AG04449 (cell line): ENCODE measurements around the gene ACKR2.

Experiments
- CTCF ChIA-PET: fragments of 350-600 bp; formaldehyde crosslinking; extraction: SDS; loops from one replicate; lab custom pipeline; 2021; ENCODE audit warnings: antibody characterized with exemption; lab: Yijun Ruan, JAX
- POLR2A ChIA-PET: fragments of 400-600, 350-600 bp; formaldehyde crosslinking; extraction: SDS; loops from one replicate; lab custom pipeline; 2020; ENCODE audit warnings: antibody characterized with exemption, inconsistent platforms; lab: Yijun Ruan, JAX
- DNase-seq: peaks from one replicate; pipeline ENCODE4 v3.0.0-alpha.2; 2010; ENCODE audit warnings: low read depth, low spot score
- H3K4me3 ChIP-seq: 2 replicates; pipeline ENCODE4 v1.5.1; 2011; ENCODE audit warnings: low read depth, mild to moderate bottlenecking, control low read depth, low read length
- TF ChIP-seq, protein P1 (sequence below): IDR thresholded peaks from one replicate; pipeline ENCODE4 v1.5.1; 2011; ENCODE audit warnings: mild to moderate bottlenecking, moderate library complexity, low read length, control low read depth, inconsistent platforms; ENCODE audit not compliant: insufficient read depth; ENCODE audit errors: missing control alignments

Gene ACKR2

DNA sequence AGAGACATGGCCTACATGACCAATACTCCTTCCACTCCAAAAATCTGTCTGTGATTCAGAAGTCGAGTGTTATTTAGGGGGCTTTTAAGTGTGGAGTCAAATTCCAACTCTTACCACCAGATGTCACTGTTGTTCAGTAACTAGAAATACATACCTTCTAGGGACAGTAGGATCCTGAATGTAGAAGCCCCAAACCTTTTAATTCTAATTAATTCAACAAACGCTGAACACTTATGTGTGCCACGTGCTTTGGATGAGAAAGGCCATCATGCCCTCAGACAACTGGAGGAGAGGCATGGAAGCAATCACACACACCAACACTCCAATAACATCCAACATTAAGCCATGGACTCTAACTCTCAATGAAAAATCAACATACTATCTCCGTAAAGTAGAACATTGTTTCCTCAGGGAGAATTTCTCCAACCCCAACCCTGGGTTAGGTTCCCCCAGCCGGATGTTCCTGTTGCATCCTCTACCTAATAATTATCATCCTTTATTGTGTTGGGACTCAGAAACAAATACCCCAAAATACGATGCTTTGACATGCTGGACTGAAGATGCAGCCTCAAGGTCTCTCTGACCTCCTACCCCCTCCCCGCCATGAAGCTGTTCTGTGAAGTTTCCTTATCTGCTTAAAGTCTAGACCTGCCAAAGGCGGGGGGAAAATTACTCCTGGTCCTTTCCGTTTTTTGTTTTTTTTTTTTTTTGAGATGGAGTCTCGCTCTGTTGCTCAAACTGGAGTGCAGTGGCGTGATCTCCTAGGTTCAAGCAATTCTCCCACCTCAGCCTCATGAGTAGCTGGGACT is 28.1 kb upstream of the ACKR2 start:
- H3K4me3 ChIP-seq: no peak overlapping the region
- TF ChIP-seq, protein P1, sequence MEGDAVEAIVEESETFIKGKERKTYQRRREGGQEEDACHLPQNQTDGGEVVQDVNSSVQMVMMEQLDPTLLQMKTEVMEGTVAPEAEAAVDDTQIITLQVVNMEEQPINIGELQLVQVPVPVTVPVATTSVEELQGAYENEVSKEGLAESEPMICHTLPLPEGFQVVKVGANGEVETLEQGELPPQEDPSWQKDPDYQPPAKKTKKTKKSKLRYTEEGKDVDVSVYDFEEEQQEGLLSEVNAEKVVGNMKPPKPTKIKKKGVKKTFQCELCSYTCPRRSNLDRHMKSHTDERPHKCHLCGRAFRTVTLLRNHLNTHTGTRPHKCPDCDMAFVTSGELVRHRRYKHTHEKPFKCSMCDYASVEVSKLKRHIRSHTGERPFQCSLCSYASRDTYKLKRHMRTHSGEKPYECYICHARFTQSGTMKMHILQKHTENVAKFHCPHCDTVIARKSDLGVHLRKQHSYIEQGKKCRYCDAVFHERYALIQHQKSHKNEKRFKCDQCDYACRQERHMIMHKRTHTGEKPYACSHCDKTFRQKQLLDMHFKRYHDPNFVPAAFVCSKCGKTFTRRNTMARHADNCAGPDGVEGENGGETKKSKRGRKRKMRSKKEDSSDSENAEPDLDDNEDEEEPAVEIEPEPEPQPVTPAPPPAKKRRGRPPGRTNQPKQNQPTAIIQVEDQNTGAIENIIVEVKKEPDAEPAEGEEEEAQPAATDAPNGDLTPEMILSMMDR: peak; percentile 45
- CTCF ChIA-PET: interaction anchor here (0.6 to 4.6 kb wide), 14 partner anchors 11 to 200 kb away, joined by 3 to 51 read pairs (median 6); no protein-coding TSS in a partner anchor
- POLR2A ChIA-PET: no interaction called here
- DNase-seq: no peak

DNA sequence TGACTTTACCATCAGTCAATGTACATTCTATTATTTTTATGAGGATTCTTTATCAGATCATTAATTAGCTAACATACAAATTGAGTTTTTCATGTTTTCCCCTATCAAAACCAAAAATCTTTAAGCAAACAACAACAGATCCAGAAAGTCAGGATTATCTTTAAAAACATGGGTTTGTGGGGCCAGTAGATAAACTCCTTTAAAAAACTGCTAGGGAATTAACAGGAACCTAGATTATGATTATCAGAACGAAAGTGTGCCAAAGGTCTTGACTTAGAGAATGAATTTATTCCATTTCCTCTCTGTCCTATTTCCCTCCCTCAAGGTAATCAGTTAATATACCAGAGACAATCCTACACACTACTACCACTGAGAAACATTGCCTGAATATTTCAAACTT is 23.0 kb upstream of the ACKR2 start:
- ChIA-PET CTCF (interaction anchor here (1.3 to 5.4 kb wide), 2 partner anchors 10 to 53 kb away, joined by 3 to 23 read pairs; no protein-coding TSS in a partner anchor), POLR2A (no interaction called here)
- H3K4me3 ChIP-seq: no peak overlapping the region
- DNase-seq: no peak
- TF ChIP-seq, protein P1: no peak

DNA sequence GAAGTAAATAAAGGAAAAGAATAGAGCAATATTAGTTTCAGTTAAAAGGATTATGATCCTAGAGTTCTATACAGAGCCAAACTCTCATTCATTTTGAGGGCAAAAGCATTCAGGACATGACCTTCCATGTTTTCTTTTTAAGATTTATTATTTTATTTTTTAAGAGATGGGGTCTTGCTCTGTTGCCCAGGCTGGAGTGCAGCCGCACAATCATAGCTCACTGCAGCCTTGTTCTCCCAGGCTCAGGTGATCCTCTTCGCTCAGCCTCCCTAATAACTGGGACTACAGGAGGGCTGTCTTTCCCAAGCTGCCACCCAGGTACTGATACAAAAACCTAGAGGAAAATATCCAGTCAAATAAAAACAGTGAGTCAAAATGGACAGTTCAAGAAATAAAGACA is 22.6 kb upstream of the ACKR2 start:
- ChIA-PET POLR2A (no interaction called here), CTCF (interaction anchor here (1.3 to 5.4 kb wide), 2 partner anchors 10 to 53 kb away, joined by 3 to 23 read pairs; no protein-coding TSS in a partner anchor)
- H3K4me3 ChIP-seq: no peak overlapping the region
- no peak for DNase-seq
- TF ChIP-seq, protein P1: no peak

DNA sequence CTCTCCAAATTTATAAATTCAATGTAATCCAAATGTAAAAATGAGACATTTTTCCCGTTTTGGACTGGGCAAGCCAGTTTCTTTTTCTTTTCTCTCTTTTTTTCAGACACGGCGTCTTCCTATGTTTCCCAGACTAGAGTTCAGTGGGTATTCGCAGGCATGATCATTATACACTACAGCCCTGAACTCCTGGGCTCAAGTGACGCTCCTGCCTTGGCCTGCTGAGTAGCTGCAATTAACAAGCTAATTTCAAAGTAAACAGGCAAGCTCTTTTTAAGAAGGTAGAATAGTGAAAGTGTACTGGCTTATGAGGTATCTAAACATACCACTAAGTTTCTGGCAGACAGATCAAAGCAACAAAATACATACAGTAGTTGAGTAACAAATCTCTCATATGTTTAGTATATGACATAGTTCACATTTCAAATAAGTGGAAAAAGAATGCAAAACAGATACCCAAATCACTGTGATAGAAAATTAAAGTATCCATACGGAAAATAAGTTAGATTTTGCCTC is 18.5 kb upstream of the ACKR2 start:
- ChIA-PET CTCF (interaction anchor here (2.2 kb wide), 1 partner anchor 12 kb away, joined by 6 read pairs; no protein-coding TSS in a partner anchor), POLR2A (no interaction called here)
- TF ChIP-seq, protein P1: no peak
- H3K4me3 ChIP-seq: no peak overlapping the region
- no peak for DNase-seq

DNA sequence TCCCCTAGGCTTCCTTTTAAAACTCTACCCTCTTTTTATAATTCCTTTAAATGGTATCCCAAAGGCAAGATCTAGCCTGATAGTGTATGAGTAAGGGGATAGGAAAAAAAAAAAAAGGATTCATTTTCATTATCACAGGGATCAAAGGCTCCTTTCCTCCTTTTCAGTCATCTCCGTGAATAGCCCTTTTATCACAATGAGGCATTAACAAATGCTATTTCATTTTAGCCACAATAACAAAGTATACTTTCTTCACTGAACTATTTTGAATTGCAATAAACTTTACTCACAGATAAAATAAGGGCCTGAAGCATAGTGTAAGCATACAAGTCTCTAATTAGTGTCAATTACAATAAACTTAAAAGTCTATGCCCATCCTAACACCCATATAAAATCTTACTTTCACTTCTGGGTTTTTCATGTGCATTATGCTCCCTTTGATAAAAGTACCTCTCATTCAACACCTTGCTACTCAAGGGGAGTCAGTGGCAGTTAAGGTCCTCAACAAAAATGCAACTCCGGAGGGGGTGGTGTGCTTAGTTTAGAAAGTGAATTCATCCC is 13.5 kb upstream of the ACKR2 start:
- no peak overlapping the region for H3K4me3 ChIP-seq
- TF ChIP-seq, protein P1: no peak
- ChIA-PET CTCF (interaction anchor here (0.9 to 1.4 kb wide), 5 partner anchors 8 to 40 kb away, joined by 3 to 7 read pairs (median 4); no protein-coding TSS in a partner anchor), POLR2A (no interaction called here)
- no peak for DNase-seq
